SK-N-MC (cell line): ENCODE measurements around the gene PLXDC2.

Experiments
- EZH2 ChIP-seq: fragments of 200-600 bp; sonication (generic); IDR thresholded peaks from one replicate; pipeline ENCODE4 v1.6.1; 2017; ENCODE audit warnings: antibody characterized with exemption
- POLR2AphosphoS5 ChIP-seq: IDR thresholded peaks from 2 replicates; pipeline ENCODE4 v1.6.1; 2012; ENCODE audit warnings: mild to moderate bottlenecking, low read depth, low read length, borderline replicate concordance

DNA sequence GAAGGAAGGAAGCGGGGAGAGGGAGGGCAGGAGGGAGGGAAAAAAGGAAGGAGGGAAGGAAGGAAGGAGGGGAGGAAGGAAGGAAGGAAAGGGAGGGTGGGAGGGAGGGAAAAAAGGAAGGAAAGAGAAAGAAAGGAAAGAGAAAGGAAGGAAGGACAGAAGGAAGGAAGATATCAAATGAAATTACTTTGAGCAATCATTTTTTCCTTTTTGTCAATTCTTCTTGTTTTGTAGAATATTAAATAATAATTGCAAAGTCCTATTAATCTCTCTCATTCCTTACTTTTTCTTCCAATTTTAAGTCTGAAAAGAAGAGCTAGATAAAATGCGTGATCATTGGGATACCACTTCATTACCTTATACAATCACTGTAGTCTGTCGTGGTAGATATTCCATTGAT, 117.5 kb downstream of the PLXDC2 start:
- TF ChIP-seq POLR2AphosphoS5 (no peak), EZH2 (no peak)
